Activated CD8-positive, alpha-beta memory T cell treated with anti-CD3 and anti-CD28 coated beads, Interleukin-2, amount 10 ng/mL, durations not matched to agents 7 days and 5 days (primary cell): ENCODE results near the gene ASPHD1. TPM values are rescaled to one million over a fixed set of nuclear protein-coding genes. Genes with fewer than 3 reads are reported as not detected.
A peak's percentile ranks its signal among the peaks of the same experiment; 100 is the strongest.
"Not testable (repeated sequence)": the region's sequence is repeated elsewhere in the genome, so short reads cannot be mapped to it uniquely, and the experiment has no call there.

Experiments used
- ATAC-seq: fragments of 150-1000 bp; cut with Tn5 transposase; one replicate; pipeline ENCODE4 v1.10.0; 2021; ENCODE audit warnings: moderate library complexity
- CTCF ChIA-PET: fragments of 350-600 bp; sonication (Branson Sonifier 250); formaldehyde crosslinking; loops from one replicate; lab custom pipeline; 2021; ENCODE audit warnings: antibody characterized with exemption; lab: Charles Lee
- DNase-seq: peaks from one replicate; pipeline ENCODE4 v3.0.0-alpha.2; 2020
- H3K27ac Mint-ChIP-seq: one replicate; pipeline ENCODE4 v1.8.0; 2021; ENCODE audit warnings: mild to moderate bottlenecking, mixed read lengths
- H3K27me3 Mint-ChIP-seq: one replicate; pipeline ENCODE4 v1.8.0; 2021; ENCODE audit warnings: mixed read lengths
- H3K36me3 Mint-ChIP-seq: one replicate; pipeline ENCODE4 v1.8.0; 2021; ENCODE audit warnings: mild to moderate bottlenecking, mixed read lengths
- H3K4me1 Mint-ChIP-seq: one replicate; pipeline ENCODE4 v1.8.0; 2021; ENCODE audit warnings: mixed read lengths
- H3K4me3 Mint-ChIP-seq: one replicate; pipeline ENCODE4 v1.8.0; 2021; ENCODE audit warnings: mild to moderate bottlenecking, moderate library complexity, mixed read lengths
- H3K9me3 Mint-ChIP-seq: one replicate; pipeline ENCODE4 v1.8.0; 2022; ENCODE audit warnings: low read depth, mixed read lengths
- total RNA-seq, 2 experiments: library from RNA; stranded (reverse); gene quantifications; one replicate each; pipeline ENCODE4 v1.2.3, GENCODE V29; 2021

ASPHD1 gene
- total RNA-seq, 2 experiments from 2014 or later = 0.33 TPM; not detected in 1

DNA sequence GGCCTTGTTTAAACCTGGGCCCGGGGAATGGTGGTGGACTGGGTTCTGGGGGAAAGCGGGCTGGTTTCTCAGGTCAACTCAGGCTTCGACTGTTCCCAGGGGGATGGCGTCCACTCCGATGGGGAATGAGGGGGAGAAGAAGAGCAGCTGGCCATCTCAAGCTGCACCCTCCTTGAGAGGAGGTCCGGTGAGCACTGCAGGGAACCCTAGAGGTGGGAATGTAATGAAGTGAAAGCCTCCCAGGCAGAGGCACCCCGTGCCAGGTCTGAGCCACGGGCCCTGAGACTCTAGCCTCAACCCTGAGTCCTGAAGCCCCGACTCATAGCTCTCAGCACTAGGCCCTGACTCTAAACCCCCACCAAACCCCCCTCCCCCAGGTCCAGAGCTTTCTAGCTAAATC, 36.1 kb upstream of the ASPHD1 start:
- no peak overlapping the region for H3K4me3 Mint-ChIP-seq
- CTCF ChIA-PET = interaction anchor here (1.0 to 1.5 kb wide), 5 partner anchors 16 to 164 kb away, joined by 3 to 8 read pairs (median 4); partner anchors contain the start of gene KCTD13
- H3K27me3 Mint-ChIP-seq = peaks cover 2% of the 10 kb centered on the region
- ATAC-seq = no peak
- no peak overlapping the region for H3K27ac Mint-ChIP-seq
- no peaks in the 10 kb centered on the region for H3K9me3 Mint-ChIP-seq
- no peak for DNase-seq
- peaks cover 24% of the 10 kb centered on the region for H3K4me1 Mint-ChIP-seq
- H3K36me3 Mint-ChIP-seq = peaks cover 9% of the 10 kb centered on the region

DNA sequence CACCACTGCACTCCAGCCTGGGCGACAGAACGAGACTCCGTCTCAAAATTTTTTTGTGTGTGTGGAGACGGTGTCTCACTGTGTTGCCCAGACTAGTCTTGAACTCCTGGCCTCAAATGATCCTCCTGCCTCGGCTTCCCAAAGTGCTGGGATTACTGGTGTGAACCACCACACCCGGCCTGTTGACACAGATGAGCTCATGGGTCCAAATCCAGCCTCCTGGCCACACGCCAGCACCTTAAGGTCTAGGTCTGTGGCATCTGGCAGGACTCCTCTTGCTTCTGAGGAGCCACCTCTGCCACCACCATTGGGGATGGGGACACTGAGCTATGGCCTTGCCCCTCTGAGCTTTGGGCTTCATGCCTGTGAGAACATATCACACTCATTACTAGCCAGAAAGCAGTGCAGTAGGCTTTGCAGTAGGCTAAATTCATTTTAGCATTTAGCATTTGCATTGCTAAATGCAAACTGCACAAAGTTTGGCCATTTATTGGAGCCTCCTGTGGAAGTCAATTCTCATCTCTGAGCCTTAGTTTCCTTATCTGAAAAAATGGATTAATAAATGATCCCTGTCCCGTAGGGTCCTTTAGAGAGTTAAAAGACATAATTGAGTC, 31.8 kb upstream of the ASPHD1 start:
- CTCF ChIA-PET = interaction anchor here (0.6 to 2.2 kb wide), 4 partner anchors 9 to 57 kb away, joined by 3 to 7 read pairs (median 4); partner anchors contain the start of gene KCTD13
- Mint-ChIP-seq H3K36me3 (no peaks in the 10 kb centered on the region), H3K27ac (no peak overlapping the region), H3K27me3 (peaks cover 2% of the 10 kb centered on the region), H3K4me3 (no peak overlapping the region), H3K9me3 (no peaks in the 10 kb centered on the region), H3K4me1 (peaks cover 8% of the 10 kb centered on the region)
- DNase-seq (no peak), ATAC-seq (no peak)

DNA sequence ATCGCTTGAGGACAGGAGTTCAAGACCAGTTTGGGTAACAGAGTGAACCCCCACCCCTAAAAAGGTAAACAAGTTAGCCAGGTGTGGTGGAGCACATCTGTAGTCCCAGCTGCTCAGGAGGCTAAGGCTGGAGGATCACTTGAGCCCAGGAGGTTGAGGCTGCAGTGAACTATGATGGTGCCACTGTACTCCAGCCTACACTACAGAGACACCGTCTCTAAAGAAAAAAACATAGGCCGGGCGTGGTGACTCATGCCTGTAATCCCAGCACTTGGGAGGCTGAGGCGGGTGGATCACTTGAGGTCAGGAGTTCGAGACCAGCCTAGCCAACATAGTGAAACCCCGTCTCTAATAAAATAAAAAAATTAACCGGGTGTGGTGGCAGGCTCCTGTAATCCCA, 31.2 kb upstream of the ASPHD1 start:
- not testable (repeated sequence) for H3K36me3 Mint-ChIP-seq, DNase-seq, H3K9me3 Mint-ChIP-seq, H3K27ac Mint-ChIP-seq, ATAC-seq, H3K4me1 Mint-ChIP-seq, H3K27me3 Mint-ChIP-seq, H3K4me3 Mint-ChIP-seq
- CTCF ChIA-PET = interaction anchor here (0.6 to 1.2 kb wide), 2 partner anchors 21 to 23 kb away, joined by 3 to 4 read pairs; no protein-coding TSS in a partner anchor

DNA sequence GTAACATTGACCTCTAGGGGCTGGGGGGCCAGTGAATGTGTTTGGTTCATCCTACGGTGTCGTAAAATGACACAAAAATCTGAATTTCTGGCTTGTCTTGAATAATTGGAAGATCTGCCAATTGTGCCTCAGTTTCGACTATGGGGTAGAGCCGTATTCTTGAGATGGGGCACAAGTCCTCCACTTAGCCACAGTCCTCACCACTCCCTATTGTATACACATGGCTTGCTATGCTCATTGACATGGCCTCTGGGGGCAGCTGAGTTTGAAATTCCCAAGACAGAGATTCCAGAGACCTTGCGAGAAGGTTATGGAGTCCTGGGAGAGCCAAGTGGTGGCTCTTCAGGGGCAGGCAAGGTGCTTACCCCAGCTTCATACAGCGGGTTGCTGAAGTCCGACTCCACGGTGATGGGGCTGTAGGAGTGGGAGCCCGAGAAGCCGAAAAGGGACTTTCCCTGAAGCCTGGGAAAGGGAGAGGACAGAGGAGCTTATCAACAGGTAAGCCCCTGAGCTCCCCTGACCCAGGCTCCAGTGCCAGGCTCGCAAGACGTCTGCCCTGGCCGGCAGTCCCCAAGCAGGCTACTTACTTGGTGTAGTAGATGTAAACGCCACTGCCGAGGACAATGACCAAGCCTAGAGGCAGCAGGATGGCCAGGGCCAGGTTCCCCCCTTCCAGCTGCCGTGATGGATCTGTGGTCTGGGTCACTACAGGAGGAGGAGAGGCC, 28.3 kb upstream of the ASPHD1 start:
- Mint-ChIP-seq H3K4me1 (peaks cover 11% of the 10 kb centered on the region), H3K9me3 (no peaks in the 10 kb centered on the region), H3K4me3 (no peak overlapping the region), H3K36me3 (no peaks in the 10 kb centered on the region), H3K27ac (no peak overlapping the region), H3K27me3 (peaks cover 18% of the 10 kb centered on the region)
- no peak for DNase-seq
- no peak for ATAC-seq
- CTCF ChIA-PET = no interaction called here

DNA sequence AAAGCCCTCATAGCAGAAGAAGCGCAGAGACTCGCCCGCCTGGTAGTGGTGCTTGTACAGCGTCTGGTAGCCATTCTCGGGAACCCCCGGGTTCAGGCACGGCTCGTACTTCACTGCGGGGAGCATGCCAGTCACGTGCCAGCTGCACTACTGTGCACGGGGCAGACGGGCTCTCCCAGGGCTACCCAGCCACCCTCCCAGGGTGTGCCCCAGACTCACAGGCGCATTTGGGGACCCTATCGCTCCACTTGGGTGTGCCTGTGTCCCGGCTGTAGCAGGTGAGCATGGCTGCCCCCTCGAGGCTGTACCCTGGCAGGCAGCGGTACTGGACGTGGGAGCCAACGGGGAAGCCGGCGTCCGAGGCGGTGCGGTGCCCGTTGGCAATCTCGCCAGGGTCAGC, 27.0 kb upstream of the ASPHD1 start:
- Mint-ChIP-seq H3K4me1 (peaks cover 14% of the 10 kb centered on the region), H3K27me3 (peaks cover 31% of the 10 kb centered on the region), H3K36me3 (no peaks in the 10 kb centered on the region), H3K4me3 (no peak overlapping the region), H3K9me3 (no peaks in the 10 kb centered on the region), H3K27ac (no peak overlapping the region)
- CTCF ChIA-PET = interaction anchor here (0.5 kb wide), 1 partner anchor 53 kb away, joined by 3 read pairs; the partner anchor contains the start of gene KCTD13
- ATAC-seq (no peak), DNase-seq (no peak)

DNA sequence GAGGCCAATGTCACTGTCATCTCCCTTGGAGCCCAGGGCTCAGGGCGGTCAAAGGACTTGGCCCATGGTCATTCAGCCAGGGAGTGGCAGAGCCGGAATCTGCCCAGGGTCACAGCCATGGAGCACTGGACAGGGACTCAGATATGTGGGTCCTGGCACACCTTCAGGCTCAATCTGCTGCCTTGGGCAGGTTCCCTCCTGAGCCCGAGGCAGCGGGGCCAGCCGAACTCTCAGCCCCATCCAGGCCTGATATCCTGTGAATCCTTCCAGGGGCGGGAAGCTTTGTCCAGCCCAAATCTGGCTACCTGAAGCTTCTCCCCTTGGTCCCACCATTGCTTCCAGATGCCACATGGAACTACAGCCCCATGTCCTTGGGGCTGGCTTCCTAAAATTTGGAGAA, 25.1 kb upstream of the ASPHD1 start:
- no peak for ATAC-seq
- peaks cover 14% of the 10 kb centered on the region for H3K4me1 Mint-ChIP-seq
- H3K9me3 Mint-ChIP-seq = no peaks in the 10 kb centered on the region
- H3K27me3 Mint-ChIP-seq = peaks cover 35% of the 10 kb centered on the region
- no peak overlapping the region for H3K27ac Mint-ChIP-seq
- H3K4me3 Mint-ChIP-seq = no peak overlapping the region
- CTCF ChIA-PET = interaction anchor here (1.6 kb wide), 1 partner anchor 157 kb away, joined by 12 read pairs; no protein-coding TSS in a partner anchor
- DNase-seq = no peak
- H3K36me3 Mint-ChIP-seq = no peaks in the 10 kb centered on the region

DNA sequence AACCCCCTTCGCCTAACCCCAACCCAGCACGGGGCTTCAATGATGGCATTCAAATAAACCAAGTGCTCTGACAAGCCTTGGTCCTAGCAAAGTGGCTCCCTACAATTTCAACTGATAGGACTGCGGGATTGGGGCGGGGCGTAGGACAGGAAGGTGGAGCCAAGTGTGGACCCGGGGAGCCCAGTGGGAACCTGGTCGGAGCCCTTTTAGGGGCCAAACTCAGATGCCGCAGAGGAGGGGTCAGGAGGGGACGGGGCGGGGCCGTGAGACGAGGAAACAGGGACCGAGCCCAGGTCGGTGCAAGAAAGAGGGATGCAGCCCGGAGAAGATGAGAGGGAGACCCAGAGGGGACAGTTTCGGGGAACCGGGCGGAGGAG, 24.1 kb upstream of the ASPHD1 start:
- CTCF ChIA-PET = interaction anchor here (1.6 kb wide), 1 partner anchor 156 kb away, joined by 12 read pairs; no protein-coding TSS in a partner anchor
- Mint-ChIP-seq H3K9me3 (no peaks in the 10 kb centered on the region), H3K4me1 (peaks cover 14% of the 10 kb centered on the region), H3K4me3 (peak overlapping the region; percentile 54), H3K36me3 (no peaks in the 10 kb centered on the region), H3K27ac (no peak overlapping the region), H3K27me3 (peaks cover 38% of the 10 kb centered on the region)
- no peak for DNase-seq
- ATAC-seq = no peak

DNA sequence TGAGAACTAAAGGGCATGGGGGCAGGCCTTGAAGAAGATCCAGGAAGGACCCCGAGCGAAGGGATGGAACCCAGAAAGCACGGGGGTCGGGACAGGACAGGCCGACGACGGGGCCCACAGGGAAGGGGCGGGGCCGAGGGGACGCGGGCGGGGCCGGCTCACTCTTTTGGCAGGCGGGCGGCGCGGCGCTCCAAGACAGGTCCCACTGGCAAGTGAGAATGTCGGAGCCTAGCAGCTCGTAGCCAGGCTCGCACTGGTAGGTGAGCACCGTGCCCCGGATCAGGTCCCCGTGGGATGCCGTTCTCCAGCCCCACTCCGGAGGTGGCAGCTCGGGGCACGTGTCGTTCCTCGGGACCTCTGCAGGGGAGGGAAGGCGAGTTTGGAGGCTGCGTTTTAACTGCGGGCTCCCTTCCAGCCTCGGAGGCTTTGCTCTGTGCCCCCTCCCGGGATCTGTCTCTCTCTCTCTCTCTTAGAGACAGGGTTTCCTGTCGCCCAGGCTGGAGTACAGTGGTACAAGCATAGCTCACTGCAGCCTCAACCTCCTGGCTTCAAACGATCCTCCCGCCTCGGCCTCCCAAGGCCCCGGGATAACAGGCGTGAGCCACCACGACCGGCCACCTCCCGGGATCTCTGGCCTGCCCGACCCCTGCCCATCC, 23.6 kb upstream of the ASPHD1 start:
- no peak for DNase-seq
- peak; percentile 66 for ATAC-seq
- Mint-ChIP-seq H3K27me3 (peaks cover 38% of the 10 kb centered on the region), H3K4me1 (peaks cover 14% of the 10 kb centered on the region), H3K4me3 (peak overlapping the region; percentile 54), H3K27ac (no peak overlapping the region), H3K9me3 (no peaks in the 10 kb centered on the region), H3K36me3 (no peaks in the 10 kb centered on the region)
- CTCF ChIA-PET = interaction anchor here (0.7 to 2.2 kb wide), 3 partner anchors 9 to 40 kb away, joined by 3 to 7 read pairs (median 6); no protein-coding TSS in a partner anchor

DNA sequence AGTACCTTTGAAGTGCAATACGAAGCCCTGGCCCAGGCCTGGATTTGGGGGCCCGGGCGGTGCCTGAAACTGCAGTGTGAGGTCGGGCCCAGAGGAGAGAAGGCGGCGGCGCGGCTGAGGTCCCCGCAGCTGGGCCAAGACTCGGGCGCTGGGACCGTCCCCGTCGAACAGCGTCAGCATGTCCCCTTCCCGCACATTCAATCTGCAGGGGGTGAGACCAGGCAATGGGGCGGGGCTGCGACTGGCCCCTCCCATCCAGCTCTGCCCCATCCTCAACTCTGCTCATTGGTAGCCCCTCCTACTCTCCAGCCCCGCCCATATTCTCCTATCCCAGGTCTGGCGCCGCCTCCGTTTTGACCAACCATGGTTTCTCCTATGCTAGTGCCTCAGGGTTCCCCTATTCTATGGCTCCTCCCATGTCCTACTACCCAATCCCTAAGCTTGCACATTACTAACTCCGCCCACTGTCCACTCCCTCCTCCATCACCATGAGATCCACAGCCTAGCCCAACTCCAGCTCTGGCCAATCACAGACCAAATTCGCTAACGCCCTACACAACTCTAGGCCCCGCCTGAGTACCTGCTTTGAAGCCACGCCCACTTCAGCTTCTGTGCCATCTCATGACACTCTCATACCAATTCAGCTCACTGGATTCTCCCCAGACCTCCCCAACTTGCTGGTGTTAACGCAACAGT, 22.9 kb upstream of the ASPHD1 start:
- H3K27ac Mint-ChIP-seq = no peak overlapping the region
- peaks cover 14% of the 10 kb centered on the region for H3K4me1 Mint-ChIP-seq
- H3K4me3 Mint-ChIP-seq = no peak overlapping the region
- H3K36me3 Mint-ChIP-seq = no peaks in the 10 kb centered on the region
- CTCF ChIA-PET = interaction anchor here (0.5 to 2.2 kb wide), 4 partner anchors 10 to 196 kb away, joined by 3 to 7 read pairs (median 6); no protein-coding TSS in a partner anchor
- H3K9me3 Mint-ChIP-seq = no peaks in the 10 kb centered on the region
- H3K27me3 Mint-ChIP-seq = peaks cover 38% of the 10 kb centered on the region
- ATAC-seq (peak; percentile 75), DNase-seq (peak; percentile 69)

DNA sequence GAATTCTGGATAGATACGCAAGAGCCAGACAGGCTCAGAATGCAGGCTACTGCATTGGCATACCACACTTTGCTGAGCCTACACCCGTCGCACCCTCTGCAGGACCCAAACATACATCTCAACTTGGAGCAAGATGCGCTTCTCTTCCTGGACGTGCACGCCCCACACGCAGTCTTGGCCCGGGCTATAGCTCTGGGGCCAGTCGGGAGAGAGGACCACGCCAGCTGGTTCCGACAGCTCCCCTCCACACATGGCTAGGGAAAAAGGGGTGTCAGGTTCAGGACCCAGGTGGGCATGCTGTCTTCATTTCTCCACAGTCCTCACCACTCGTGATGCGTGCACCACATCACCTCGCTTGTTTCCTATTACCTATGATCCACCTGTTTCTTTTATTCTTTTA, 22.1 kb upstream of the ASPHD1 start:
- CTCF ChIA-PET = interaction anchor here (0.5 to 2.2 kb wide), 4 partner anchors 10 to 197 kb away, joined by 3 to 7 read pairs (median 6); no protein-coding TSS in a partner anchor

DNA sequence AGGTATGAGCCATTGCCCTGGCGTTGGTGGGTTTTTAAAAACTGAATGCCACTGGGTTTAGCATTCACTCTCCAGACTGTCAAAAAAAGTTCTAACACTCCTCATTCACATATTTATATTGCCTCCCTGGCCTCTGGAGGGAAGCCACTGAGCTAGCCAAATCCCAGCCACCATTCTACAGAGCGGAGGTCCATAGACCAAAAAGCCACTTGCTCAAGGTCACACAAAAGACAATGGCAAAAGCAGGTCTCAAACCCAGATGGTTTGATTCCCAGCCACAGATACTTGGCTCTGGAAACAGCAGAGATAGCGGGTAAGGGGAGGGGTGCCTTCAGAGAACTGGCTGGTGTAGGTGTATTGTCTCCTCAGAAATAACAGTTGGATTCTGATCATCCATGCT, 19.2 kb upstream of the ASPHD1 start:
- H3K27me3 Mint-ChIP-seq = peaks cover 30% of the 10 kb centered on the region
- no peak overlapping the region for H3K4me3 Mint-ChIP-seq
- CTCF ChIA-PET = no interaction called here
- H3K36me3 Mint-ChIP-seq = no peaks in the 10 kb centered on the region
- DNase-seq (no peak), ATAC-seq (no peak)
- H3K4me1 Mint-ChIP-seq = peaks cover 14% of the 10 kb centered on the region
- H3K27ac Mint-ChIP-seq = no peak overlapping the region
- no peaks in the 10 kb centered on the region for H3K9me3 Mint-ChIP-seq

More for the DNA sequence above, 22.1 kb upstream of the ASPHD1 start:
- ATAC-seq (no peak), DNase-seq (no peak)
- H3K27ac Mint-ChIP-seq = no peak overlapping the region
- peaks cover 41% of the 10 kb centered on the region for H3K27me3 Mint-ChIP-seq
- no peaks in the 10 kb centered on the region for H3K9me3 Mint-ChIP-seq
- H3K36me3 Mint-ChIP-seq = no peaks in the 10 kb centered on the region
- no peak overlapping the region for H3K4me3 Mint-ChIP-seq
- H3K4me1 Mint-ChIP-seq = peaks cover 14% of the 10 kb centered on the region

DNA sequence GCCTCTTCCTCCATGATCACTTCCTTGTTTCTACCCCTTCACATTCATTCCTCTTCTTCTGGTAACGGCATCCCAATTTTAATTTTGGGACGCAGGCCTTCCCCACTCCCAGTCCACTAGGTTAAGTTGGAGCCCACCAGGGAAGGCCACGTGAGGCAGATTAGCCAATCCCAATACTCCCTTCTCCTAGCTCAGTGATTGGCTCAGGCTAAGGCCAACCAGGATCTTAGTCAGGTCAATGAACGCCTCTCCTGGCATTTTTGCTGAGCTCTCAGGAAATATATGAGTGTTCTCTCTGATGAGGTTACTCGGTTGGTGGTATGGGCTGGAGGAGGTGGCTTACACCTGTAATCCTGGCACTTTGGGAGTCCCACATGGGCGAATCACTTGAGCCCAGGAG, 16.3 kb upstream of the ASPHD1 start:
- CTCF ChIA-PET = no interaction called here
- H3K4me3 Mint-ChIP-seq = no peak overlapping the region
- no peaks in the 10 kb centered on the region for H3K4me1 Mint-ChIP-seq
- no peaks in the 10 kb centered on the region for H3K9me3 Mint-ChIP-seq
- H3K27ac Mint-ChIP-seq = no peak overlapping the region
- ATAC-seq = no peak
- no peak for DNase-seq
- H3K36me3 Mint-ChIP-seq = no peaks in the 10 kb centered on the region
- peaks cover 10% of the 10 kb centered on the region for H3K27me3 Mint-ChIP-seq

DNA sequence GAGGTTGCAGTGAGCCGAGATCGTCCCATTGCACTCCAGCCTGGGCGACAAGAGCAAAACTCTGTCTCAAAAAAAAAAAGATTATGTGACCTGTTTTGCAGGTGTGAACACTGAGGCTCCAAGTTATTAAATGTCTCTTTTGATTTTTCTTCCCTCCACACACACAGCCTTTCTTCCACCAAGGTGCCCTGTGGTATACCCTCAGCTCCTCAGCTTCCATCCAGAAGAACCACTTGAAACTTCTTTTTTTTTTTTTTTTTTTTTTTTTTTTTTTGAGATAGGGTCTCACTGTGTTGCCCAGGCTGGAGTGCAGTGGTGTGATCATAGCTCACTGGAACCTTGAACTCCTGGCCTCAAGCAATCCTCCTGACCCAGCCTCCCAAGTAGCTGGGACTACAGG, 10.9 kb upstream of the ASPHD1 start:
- H3K4me3 Mint-ChIP-seq, DNase-seq, CTCF ChIA-PET, ATAC-seq, H3K36me3 Mint-ChIP-seq, H3K4me1 Mint-ChIP-seq, H3K27me3 Mint-ChIP-seq, H3K9me3 Mint-ChIP-seq, H3K27ac Mint-ChIP-seq: not testable (repeated sequence)
